Astrocyte of the cerebellum (primary cell): Measurements from ENCODE around the gene TPST1.

Experiments
- DNase-seq: peaks from one replicate; pipeline ENCODE4 v3.0.0-alpha.2; 2011; ENCODE audit warnings: low read depth
- H3K4me3 ChIP-seq: 2 replicates; pipeline ENCODE4 v1.5.1; 2011; ENCODE audit warnings: mild to moderate bottlenecking, low read depth, low read length, moderate library complexity
- CTCF ChIP-seq: IDR thresholded peaks from 2 replicates; pipeline ENCODE4 v1.5.1; 2012; ENCODE audit warnings: low read length, low read depth, moderate library complexity, mild to moderate bottlenecking; ENCODE audit errors: missing control alignments
- in situ Hi-C: cut with HindIII; loops from 2 replicates; pipeline ENCODE4 v1.10.0; 2017; ENCODE audit warnings: low sequenced_read_pairs

The TPST1 gene

GRCh38 chr7:66306243-66306642 lies 101.1 kb downstream of the TPST1 start:
- no peak overlapping the region for H3K4me3 ChIP-seq
- in situ Hi-C loops = no loop called here
- DNase-seq = no peak
- TF ChIP-seq CTCF = no peak

GRCh38 chr7:66307591-66308215 lies 102.6 kb downstream of the TPST1 start:
- DNase-seq = peak; percentile 3
- no peak overlapping the region for H3K4me3 ChIP-seq
- no peak for TF ChIP-seq CTCF
- in situ Hi-C loops = no loop called here

DNA sequence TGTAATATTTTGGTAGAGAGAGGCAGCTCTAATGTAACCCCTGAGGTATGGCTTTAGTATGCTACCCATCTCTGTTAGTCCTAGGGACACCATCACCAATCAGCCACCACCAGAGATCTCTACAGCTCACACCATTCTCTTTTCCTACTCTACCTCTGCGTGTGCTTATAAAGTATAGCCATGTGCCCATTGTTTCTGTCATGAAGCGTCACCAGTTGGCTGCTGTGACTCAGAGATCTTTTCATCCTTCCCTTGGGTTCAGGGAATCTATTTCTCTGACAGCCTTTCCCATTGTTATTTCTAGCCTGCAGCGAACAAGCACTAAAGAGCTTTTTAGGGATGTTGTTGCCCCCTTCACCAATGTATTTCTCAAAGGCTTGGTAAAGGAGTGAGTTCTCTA lies 103.3 kb downstream of the TPST1 start:
- no peak for DNase-seq
- in situ Hi-C loops = no loop called here
- H3K4me3 ChIP-seq = no peak overlapping the region
- TF ChIP-seq CTCF = no peak

- DNase-seq = no peak
- in situ Hi-C loops = no loop called here
- no peak for TF ChIP-seq CTCF
- H3K4me3 ChIP-seq = no peak overlapping the region
Observed at GRCh38 chr7:66310620-66311019, 105.5 kb downstream of the TPST1 start.

- no peak for TF ChIP-seq CTCF
- in situ Hi-C loops = no loop called here
- DNase-seq = no peak
- no peak overlapping the region for H3K4me3 ChIP-seq
Observed at GRCh38 chr7:66313886-66314568, 108.9 kb downstream of the TPST1 start.

DNA sequence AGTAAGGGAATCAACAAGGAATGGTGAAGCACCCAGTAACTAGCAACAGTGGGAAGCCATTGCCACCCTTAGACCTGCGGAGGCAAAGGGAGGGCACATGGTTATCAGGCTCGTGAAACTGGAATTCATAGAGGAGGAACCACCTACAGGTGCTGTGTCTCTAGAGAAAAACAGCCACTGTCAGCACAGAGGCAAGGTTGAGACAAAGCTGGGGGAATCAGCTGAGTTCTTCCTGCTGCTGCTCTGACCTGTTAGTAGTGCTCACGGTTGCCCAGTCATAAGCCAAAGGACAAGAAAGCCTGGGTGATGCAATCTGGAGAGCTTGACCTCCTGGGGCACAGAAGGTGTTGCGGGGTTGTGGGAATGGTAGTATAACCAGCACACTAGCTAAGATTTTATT lies 110.1 kb downstream of the TPST1 start:
- in situ Hi-C loops = no loop called here
- H3K4me3 ChIP-seq = no peak overlapping the region
- no peak for DNase-seq
- TF ChIP-seq CTCF = no peak
